Upper lobe of right lung (tissue), 1 donor: ENCODE results near the gene CAMSAP1. TPM values are rescaled to one million over a fixed set of nuclear protein-coding genes. Genes with fewer than 3 reads are reported as not detected.

Source experiments
- ATAC-seq: fragments of 200-7000 bp; cut with Tn5 transposase; one replicate; pipeline ENCODE4 v1.9.1; 2020; ENCODE audit warnings: mild to moderate bottlenecking, moderate library complexity
- DNase-seq: peaks from one replicate; pipeline ENCODE4 v3.0.0-alpha.2; 2020
- H3K27ac ChIP-seq: fragments of 200-600 bp; one replicate; pipeline ENCODE4 v1.8.0; 2022
- H3K27me3 ChIP-seq: fragments of 200-600 bp; one replicate; pipeline ENCODE4 v1.8.0; 2022; ENCODE audit warnings: mild to moderate bottlenecking
- H3K36me3 ChIP-seq: fragments of 200-600 bp; one replicate; pipeline ENCODE4 v1.8.0; 2022
- H3K4me1 ChIP-seq: fragments of 200-600 bp; one replicate; pipeline ENCODE4 v1.8.0; 2022
- H3K4me3 ChIP-seq: fragments of 200-600 bp; one replicate; pipeline ENCODE4 v1.8.0; 2022; ENCODE audit warnings: mild to moderate bottlenecking
- H3K9me3 ChIP-seq: fragments of 200-600 bp; one replicate; pipeline ENCODE4 v1.8.0; 2022
- intact Hi-C: fragments of 100-400 bp; cut with DNase I; formaldehyde crosslinking; loops from one replicate; pipeline ENCODE4 v1.11.0; 2022
- total RNA-seq: library from RNA; stranded (reverse); fragmentation: NEBNext Ultra II Directional; extraction: Animal tissue kit (Norgen Biotek cat#: 25700); gene quantifications from one replicate; pipeline ENCODE4 v1.2.1, GENCODE V29; 2021
- TF ChIP-seq, protein P1 (sequence below): fragments of 200-600 bp; IDR thresholded peaks from one replicate; pipeline ENCODE4 v1.8.0; 2022; ENCODE audit warnings: antibody characterized with exemption
- donor health status: DM: no; HTN: yes; CAD: no; lungs with severe emphysema.

The CAMSAP1 gene
- total RNA-seq, 1 donor from 2014 or later = 26.5 TPM

DNA sequence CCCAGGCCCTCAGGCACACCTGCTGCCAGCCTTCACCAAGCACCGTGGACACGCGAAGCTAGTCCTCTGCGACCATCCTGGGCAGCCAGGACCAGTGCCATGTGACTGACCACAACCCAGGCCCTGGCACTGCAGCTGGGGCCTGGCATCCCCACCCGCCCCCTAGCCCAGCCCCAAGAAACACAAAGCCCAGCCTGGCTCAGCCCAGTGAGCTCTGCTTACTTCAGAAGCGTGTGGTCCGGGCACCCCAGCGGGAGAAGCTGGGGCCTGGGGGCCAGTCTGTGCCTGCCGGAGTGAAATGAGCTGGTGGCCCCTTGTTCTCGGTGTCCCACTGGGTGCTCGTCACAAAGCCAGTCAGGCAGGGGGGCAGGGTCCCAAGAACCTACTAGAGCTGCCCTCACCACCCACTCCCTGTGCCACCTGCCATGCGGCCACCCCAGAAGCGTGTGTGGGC is 117.5 kb downstream of the CAMSAP1 start:
- H3K4me3 ChIP-seq = no peak overlapping the region

DNA sequence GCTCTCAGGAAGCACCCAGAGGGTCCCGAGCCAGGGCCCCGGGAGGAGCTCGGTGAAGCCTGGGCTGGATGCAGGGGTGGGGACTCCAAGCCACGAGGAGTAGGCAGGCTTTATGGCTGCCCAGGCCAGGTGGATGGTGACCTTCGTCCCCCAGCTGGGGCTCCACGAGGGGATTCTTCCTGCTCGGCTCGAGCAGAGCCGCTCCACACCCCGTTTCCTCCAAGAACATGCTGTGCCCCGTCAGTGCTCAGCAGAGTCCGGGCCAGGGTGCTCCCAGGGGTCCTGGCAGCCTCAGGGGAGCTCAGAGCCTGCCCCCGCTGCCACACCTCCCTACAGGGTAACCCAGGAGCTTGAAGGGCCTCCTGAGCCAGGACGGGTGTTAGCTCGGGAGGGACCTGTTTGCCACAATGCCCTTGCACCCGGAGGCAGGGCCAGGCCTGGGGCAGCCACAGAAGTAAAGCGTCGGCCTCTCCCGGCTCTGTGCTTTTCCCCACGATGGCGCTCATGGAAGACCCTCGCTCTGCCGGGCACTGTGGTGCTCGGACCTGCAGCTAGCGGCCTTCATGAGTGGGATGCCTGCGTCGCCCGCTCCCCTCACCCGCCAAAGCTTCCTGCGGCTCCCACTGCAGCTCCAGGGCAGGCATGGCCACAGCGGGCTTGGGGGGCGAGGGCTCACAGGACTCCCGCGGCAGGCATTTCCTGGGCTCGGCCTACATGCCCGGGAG is 118.6 kb downstream of the CAMSAP1 start:
- TF ChIP-seq, protein P1, sequence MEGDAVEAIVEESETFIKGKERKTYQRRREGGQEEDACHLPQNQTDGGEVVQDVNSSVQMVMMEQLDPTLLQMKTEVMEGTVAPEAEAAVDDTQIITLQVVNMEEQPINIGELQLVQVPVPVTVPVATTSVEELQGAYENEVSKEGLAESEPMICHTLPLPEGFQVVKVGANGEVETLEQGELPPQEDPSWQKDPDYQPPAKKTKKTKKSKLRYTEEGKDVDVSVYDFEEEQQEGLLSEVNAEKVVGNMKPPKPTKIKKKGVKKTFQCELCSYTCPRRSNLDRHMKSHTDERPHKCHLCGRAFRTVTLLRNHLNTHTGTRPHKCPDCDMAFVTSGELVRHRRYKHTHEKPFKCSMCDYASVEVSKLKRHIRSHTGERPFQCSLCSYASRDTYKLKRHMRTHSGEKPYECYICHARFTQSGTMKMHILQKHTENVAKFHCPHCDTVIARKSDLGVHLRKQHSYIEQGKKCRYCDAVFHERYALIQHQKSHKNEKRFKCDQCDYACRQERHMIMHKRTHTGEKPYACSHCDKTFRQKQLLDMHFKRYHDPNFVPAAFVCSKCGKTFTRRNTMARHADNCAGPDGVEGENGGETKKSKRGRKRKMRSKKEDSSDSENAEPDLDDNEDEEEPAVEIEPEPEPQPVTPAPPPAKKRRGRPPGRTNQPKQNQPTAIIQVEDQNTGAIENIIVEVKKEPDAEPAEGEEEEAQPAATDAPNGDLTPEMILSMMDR = no peak
- ATAC-seq (no peak), DNase-seq (no peak)
- Histone ChIP-seq H3K9me3 (no peaks in the 10 kb centered on the region), H3K27me3 (no peaks in the 10 kb centered on the region), H3K4me3 (no peak overlapping the region), H3K27ac (no peak overlapping the region), H3K36me3 (no peaks in the 10 kb centered on the region), H3K4me1 (no peaks in the 10 kb centered on the region)
- intact Hi-C loops = no loop called here

More for the DNA sequence above, 117.5 kb downstream of the CAMSAP1 start:
- no peaks in the 10 kb centered on the region for H3K9me3 ChIP-seq
- no peak for ATAC-seq
- H3K27me3 ChIP-seq = no peaks in the 10 kb centered on the region
- no peaks in the 10 kb centered on the region for H3K4me1 ChIP-seq
- intact Hi-C loops = no loop called here
- DNase-seq = no peak
- H3K27ac ChIP-seq = no peak overlapping the region
- TF ChIP-seq, protein P1 = no peak
- no peaks in the 10 kb centered on the region for H3K36me3 ChIP-seq

DNA sequence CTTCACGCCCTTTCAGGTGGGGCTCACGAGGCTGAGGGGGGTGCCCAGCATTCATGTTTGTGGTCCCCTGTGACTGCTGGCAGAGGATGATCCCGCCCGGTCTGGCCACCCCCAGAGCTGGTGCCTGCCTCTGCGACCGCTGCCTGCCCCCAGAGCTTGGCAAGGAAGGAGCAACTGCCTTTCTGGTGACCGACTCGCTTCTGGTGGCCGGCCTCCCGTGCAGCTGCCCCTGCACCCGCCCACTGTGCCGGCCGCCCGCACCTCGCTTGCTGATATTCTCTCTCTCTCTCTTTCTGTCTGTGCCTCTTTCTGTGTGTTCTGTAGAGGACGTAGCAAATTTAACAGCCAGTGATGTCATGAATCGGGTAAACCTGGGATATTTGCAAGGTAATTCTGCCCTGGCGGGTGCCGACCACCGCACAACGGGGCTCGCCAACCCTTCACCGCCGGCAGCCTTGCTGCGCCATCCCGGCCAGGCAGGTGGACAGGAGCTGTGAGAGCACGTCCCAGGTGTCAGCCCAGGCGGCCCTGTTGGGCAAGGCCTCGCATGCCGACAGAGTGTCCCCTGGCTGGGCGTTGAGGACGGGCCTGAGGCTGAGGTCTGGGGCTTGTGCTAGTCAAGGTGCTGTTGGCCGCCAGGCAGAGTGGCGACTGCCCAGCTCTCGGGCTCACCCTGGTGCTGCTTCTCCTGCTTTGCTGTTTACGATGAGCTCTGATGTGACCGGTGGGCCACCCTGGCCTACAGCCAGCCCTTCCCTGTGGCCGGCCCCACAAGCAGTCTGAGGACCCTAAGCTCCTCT is 119.4 kb downstream of the CAMSAP1 start:
- Histone ChIP-seq H3K36me3 (no peaks in the 10 kb centered on the region), H3K4me1 (no peaks in the 10 kb centered on the region), H3K27ac (no peak overlapping the region), H3K4me3 (no peak overlapping the region), H3K27me3 (no peaks in the 10 kb centered on the region), H3K9me3 (no peaks in the 10 kb centered on the region)
- DNase-seq (no peak), ATAC-seq (no peak)
- TF ChIP-seq, protein P1 = no peak
- intact Hi-C loops = no loop called here

DNA sequence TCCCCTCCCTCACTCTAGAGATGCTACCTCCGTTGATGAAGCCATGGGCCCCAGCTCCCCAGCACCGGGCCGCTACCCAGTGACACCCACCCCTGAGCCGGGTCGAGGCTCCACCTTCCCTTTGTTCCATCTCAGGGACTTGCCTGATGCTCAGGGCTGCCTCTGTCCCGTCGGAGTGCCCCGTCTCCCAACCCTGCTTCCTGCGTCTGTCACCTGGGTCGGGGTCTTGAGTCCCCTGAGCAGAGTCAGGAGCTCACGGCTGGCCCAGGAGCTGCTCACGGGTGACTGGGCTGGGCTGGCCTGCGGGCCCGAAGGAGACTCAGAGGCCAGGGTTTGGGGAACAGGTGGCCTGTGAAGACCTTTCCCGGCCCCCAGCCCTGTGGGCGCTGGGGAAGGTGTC is 120.0 kb downstream of the CAMSAP1 start:
- no peaks in the 10 kb centered on the region for H3K36me3 ChIP-seq
- TF ChIP-seq, protein P1 = no peak
- H3K4me3 ChIP-seq = no peak overlapping the region
- intact Hi-C loops = no loop called here
- DNase-seq (no peak), ATAC-seq (no peak)
- no peak overlapping the region for H3K27ac ChIP-seq
- no peaks in the 10 kb centered on the region for H3K4me1 ChIP-seq
- H3K27me3 ChIP-seq = no peaks in the 10 kb centered on the region
- no peaks in the 10 kb centered on the region for H3K9me3 ChIP-seq

DNA sequence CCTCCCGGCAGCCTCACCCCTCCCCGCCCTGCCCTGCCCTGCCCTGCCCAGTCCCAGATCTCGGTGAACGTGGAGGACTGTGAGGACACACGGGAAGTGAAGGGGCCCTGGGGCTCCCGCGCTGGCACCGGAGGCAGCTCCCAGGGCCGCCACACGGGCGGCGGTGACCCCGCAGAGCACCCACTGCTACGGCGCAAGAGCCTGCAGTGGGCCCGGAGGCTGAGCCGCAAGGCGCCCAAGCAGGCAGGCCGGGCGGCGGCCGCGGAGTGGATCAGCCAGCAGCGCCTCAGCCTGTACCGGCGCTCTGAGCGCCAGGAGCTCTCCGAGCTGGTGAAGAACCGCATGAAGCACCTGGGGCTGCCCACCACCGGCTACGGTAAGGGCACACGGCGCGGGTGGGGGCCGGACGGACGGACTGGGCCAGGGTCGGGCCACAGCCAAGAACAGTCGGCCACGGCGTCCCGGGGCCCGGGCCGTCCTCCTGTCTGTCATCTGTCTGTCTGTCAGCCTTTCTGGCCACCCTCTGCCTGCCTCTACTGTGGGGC is 121.1 kb downstream of the CAMSAP1 start:
- H3K27me3 ChIP-seq = no peaks in the 10 kb centered on the region
- no peak for ATAC-seq
- DNase-seq = no peak
- no peaks in the 10 kb centered on the region for H3K9me3 ChIP-seq
- H3K36me3 ChIP-seq = no peaks in the 10 kb centered on the region
- TF ChIP-seq, protein P1 = no peak
- no peaks in the 10 kb centered on the region for H3K4me1 ChIP-seq
- no peak overlapping the region for H3K4me3 ChIP-seq
- intact Hi-C loops = no loop called here
- no peak overlapping the region for H3K27ac ChIP-seq
